ENCODE results near the gene NT5E.

GRCh38 chr6:85463621-85464259, 13.9 kb downstream of the NT5E start:
- TF ChIP-seq CTCF (IDR thresholded peaks at IDR 0.05) (no peak), POLR2AphosphoS5 (IDR thresholded peaks at IDR 0.05) (no peak), POLR2A (IDR thresholded peaks at IDR 0.05) (no peak)
